ENCODE data around the gene ZNF853.

DNA sequence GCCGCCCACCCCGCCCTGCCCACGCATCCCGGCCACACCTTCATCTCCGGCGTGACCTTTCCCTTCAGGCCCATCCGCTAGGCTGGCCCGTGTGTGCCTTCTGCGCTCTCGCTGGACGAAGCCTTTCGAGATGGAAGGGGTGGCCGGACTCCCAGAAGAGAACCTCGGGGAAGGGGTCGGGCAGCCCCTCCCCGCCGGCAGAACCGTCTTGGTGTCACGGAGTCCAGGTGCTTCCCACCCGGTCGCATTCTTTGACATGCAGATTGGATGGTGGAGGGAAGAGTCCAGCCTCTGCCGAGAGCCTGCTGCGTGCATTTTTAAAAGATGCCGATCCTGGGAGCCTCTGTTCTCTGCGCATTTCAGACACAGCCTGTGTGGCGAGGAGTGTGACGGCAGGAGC lies 7.3 kb upstream of the ZNF853 start:
- TF ChIP-seq CTCF (IDR thresholded peaks at IDR 0.05) (no peak), EZH2 (IDR thresholded peaks at IDR 0.05; ENCODE audit: borderline replicate concordance, insufficient read depth, low read depth, low read length, poor library complexity, severe bottlenecking) (no peak)

Data from B cell (primary cell).